Measurements from ENCODE around the gene FAHD1.

The FAHD1 gene

DNA sequence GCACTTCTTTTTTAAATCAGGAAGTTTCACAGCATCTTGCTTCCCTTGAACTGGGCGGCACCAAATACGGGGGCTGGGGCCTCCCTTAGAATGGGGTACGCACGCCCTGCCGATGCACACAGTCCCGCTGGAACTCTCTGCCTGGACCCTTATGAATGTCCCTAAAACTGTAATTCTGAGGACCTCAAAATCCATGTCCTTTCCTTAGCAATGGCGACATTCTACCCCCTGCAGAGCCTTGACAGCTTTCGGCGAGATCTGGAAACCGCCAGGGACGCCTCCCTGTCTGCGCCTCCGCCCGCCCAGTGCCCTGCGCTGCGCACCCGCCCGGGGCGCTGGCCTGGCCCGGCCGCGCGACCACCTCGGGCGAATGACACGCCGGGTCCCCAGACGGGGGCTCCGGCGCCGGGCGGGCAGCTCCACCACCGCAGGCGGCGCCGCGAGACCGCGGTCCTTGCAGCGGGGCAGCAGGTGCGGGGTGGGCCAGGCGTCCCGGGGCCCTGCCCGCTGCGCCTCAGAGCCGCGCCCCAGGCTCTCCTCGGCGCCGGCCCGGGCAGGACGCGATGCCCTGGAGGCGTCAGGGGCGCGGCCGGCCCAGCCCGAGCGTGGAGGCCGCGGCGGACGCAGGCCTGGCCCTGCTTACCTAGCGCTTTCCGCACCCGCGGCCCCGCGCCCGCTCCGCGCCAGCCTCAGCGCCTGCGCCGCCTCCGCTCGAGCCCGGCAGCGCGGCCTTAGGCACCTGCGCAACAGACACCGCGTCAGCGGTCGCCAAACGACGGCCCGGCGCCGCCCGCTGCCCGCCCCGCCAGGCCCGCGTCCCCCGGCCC is 929 bp upstream of the FAHD1 start (continued):
- TF ChIP-seq ZNF670 (tag by site-specific recombination; IDR thresholded peaks at IDR 0.05; ENCODE audit: low read depth) (no peak), ZNF2 (tag by site-specific recombination; IDR thresholded peaks at IDR 0.05) (0 out of 2 replicates have a peak, but pooled peaks have one; percentile 35), ZSCAN30 (tag by site-specific recombination; IDR thresholded peaks at IDR 0.05) (0 out of 2 replicates have a peak, but pooled peaks have one; percentile 16)

DNA sequence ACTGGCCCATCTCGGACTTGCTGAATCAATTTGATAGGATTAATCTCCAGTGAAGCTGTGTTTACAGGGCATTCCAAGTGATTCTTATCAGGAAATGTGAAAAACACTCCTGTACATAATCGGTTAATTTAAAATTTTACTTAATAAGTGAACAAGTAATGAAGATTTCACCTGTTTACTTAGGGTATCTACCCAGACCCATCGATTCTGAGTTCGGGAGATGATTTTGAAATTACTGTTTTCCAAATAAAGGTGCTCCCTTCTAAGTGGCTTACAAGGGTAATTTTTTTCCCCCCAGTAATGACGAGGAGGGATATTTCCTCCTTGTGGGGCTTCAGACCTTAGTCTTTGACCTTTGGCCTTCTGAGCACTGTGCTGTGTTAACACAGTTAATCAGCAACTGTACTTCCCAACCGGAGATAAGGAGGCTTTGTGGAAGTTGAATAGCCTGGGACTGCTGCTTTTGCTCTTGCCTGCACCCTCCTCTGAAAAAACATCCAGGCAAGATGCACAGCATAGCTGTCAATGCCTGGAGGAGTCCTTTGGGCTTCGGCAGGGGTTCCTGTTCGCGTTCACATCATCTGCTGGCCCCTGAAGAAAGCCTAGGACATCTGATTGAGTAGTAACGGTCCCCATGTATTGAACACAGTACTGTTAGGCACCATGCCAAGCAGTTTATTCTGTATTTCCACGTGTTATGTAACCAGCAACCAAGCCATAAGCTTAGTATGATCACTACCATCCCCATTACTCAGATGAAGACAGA is 1.8 kb downstream of the FAHD1 start:
- H3K9me3 ChIP-seq (ENCODE audit: control insufficient read depth, insufficient read depth, low read depth, low read length) = no peaks in the 10 kb centered on the region
- H3K27ac ChIP-seq (ENCODE audit: extremely low read depth, low read depth, low read length) = no peak overlapping the region
- CTCF ChIA-PET = no interaction called here
- H3K4me3 ChIP-seq (ENCODE audit: low read depth, low read length) = no peak overlapping the region
- H3K4me1 ChIP-seq (ENCODE audit: control insufficient read depth, insufficient read depth, low read length) = no peaks in the 10 kb centered on the region
- peaks cover 0 to 15% of the 10 kb centered on the region in 2 experiments; a peak in 2 of 3 replicates for H3K36me3 ChIP-seq (ENCODE audit: control insufficient read depth in 2 of 2, insufficient read depth in 1 of 2, low read length in 2 of 2)
- TF ChIP-seq ZFP37 (tag by site-specific recombination; IDR thresholded peaks at IDR 0.05) (no peak), ZNF660 (tag by site-specific recombination; IDR thresholded peaks at IDR 0.05) (no peak), ZNF747 (tag by site-specific recombination; IDR thresholded peaks at IDR 0.05) (no peak), ZNF558 (tag by site-specific recombination; IDR thresholded peaks at IDR 0.05) (no peak), ZNF658 (tag by site-specific recombination; IDR thresholded peaks at IDR 0.05) (no peak), ZNF701 (tag by site-specific recombination; IDR thresholded peaks at IDR 0.05) (no peak), GFI1B (tag by site-specific recombination; IDR thresholded peaks at IDR 0.05) (no peak), ZNF514 (tag by site-specific recombination; IDR thresholded peaks at IDR 0.05) (no peak), ZNF121 (tag by site-specific recombination; IDR thresholded peaks at IDR 0.05) (no peak), ZFP69B (tag by site-specific recombination; IDR thresholded peaks at IDR 0.05) (no peak), ZNF707 (tag by site-specific recombination; IDR thresholded peaks at IDR 0.05) (no peak), ZNF843 (tag by site-specific recombination; IDR thresholded peaks at IDR 0.05) (no peak)
- TF ChIP-seq, protein P1, sequence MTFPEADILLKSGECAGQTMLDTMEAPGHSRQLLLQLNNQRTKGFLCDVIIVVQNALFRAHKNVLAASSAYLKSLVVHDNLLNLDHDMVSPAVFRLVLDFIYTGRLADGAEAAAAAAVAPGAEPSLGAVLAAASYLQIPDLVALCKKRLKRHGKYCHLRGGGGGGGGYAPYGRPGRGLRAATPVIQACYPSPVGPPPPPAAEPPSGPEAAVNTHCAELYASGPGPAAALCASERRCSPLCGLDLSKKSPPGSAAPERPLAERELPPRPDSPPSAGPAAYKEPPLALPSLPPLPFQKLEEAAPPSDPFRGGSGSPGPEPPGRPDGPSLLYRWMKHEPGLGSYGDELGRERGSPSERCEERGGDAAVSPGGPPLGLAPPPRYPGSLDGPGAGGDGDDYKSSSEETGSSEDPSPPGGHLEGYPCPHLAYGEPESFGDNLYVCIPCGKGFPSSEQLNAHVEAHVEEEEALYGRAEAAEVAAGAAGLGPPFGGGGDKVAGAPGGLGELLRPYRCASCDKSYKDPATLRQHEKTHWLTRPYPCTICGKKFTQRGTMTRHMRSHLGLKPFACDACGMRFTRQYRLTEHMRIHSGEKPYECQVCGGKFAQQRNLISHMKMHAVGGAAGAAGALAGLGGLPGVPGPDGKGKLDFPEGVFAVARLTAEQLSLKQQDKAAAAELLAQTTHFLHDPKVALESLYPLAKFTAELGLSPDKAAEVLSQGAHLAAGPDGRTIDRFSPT (tag by site-specific recombination; IDR thresholded peaks at IDR 0.05) = no peak
- TF ChIP-seq, protein P2, sequence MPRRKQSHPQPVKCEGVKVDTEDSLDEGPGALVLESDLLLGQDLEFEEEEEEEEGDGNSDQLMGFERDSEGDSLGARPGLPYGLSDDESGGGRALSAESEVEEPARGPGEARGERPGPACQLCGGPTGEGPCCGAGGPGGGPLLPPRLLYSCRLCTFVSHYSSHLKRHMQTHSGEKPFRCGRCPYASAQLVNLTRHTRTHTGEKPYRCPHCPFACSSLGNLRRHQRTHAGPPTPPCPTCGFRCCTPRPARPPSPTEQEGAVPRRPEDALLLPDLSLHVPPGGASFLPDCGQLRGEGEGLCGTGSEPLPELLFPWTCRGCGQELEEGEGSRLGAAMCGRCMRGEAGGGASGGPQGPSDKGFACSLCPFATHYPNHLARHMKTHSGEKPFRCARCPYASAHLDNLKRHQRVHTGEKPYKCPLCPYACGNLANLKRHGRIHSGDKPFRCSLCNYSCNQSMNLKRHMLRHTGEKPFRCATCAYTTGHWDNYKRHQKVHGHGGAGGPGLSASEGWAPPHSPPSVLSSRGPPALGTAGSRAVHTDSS (tag by site-specific recombination; IDR thresholded peaks at IDR 0.05) = no peak
- TF ChIP-seq, protein P3, sequence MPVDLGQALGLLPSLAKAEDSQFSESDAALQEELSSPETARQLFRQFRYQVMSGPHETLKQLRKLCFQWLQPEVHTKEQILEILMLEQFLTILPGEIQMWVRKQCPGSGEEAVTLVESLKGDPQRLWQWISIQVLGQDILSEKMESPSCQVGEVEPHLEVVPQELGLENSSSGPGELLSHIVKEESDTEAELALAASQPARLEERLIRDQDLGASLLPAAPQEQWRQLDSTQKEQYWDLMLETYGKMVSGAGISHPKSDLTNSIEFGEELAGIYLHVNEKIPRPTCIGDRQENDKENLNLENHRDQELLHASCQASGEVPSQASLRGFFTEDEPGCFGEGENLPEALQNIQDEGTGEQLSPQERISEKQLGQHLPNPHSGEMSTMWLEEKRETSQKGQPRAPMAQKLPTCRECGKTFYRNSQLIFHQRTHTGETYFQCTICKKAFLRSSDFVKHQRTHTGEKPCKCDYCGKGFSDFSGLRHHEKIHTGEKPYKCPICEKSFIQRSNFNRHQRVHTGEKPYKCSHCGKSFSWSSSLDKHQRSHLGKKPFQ (tag by site-specific recombination; IDR thresholded peaks at IDR 0.05) = no peak
- POLR2A ChIA-PET = no interaction called here
